A549 (cell line): ENCODE measurements around the gene NEUROD1. TPM values are rescaled to one million over a fixed set of nuclear protein-coding genes. Genes with fewer than 3 reads are reported as not detected.

Experiments used
- ATAC-seq, 2 experiments: fragments of 200-7000 bp in 1 of 2; fragments of >200 bp in 1 of 2; cut with Nextera tagmentation in 1 of 2; cut with Tn5 transposase in 1 of 2; 3 replicates each; pipeline versions ENCODE4 v1.8.0 to v1.9.1; 2018 to 2020; ENCODE audit warnings: mild to moderate bottlenecking in 1 of 2, moderate library complexity in 1 of 2
- CTCF ChIA-PET: fragments of 300-600 bp; sonication (Branson Sonifier 250); formaldehyde crosslinking; extraction: SDS; loops from one replicate; lab custom pipeline; 2021; ENCODE audit warnings: antibody characterized with exemption, inconsistent platforms; lab: Yijun Ruan, JAX
- POLR2A ChIA-PET: fragments of 350-600 bp; formaldehyde crosslinking; extraction: SDS; loops from one replicate; lab custom pipeline; 2021; ENCODE audit warnings: antibody characterized with exemption, inconsistent platforms; lab: Yijun Ruan, JAX
- DNase-seq, 2 experiments: peaks; one replicate each; pipeline versions ENCODE4 v3.0.0 to v3.0.0-alpha.2; 2011 to 2016; ENCODE audit warnings: low read depth in 1 of 2, low spot score in 1 of 2
- FAIRE-seq: peaks from 2 replicates; lab custom pipeline; 2011; peaks lifted over from hg19 to GRCh38; lab: Jason Lieb, UNC
- H3K27ac ChIP-seq, 2 experiments: fragments of >200 bp; sonication (Bioruptor Twin); formaldehyde crosslinking; 3 replicates each; pipeline ENCODE4 v1.5.1; 2016 to 2017
- H3K4me1 ChIP-seq: fragments of >200 bp; sonication (Bioruptor Twin); formaldehyde crosslinking; 3 replicates; pipeline ENCODE4 v1.6.1; 2016
- H3K4me2 ChIP-seq: fragments of >200 bp; sonication (Bioruptor Twin); formaldehyde crosslinking; 3 replicates; pipeline ENCODE4 v1.6.1; 2016
- H3K4me3 ChIP-seq: fragments of >200 bp; sonication (Bioruptor Twin); formaldehyde crosslinking; 3 replicates; pipeline ENCODE4 v1.5.1; 2016
- H3K9me3 ChIP-seq: fragments of >200 bp; sonication (Bioruptor Twin); formaldehyde crosslinking; 3 replicates; pipeline ENCODE4 v1.6.1; 2016
- CBX2 ChIP-seq: fragments of 200-600 bp; sonication (generic); IDR thresholded peaks from 2 replicates; pipeline ENCODE4 v1.6.1; 2016; ENCODE audit warnings: low read depth, mild to moderate bottlenecking, borderline replicate concordance
- CHD4 ChIP-seq: fragments of 200-600 bp; sonication (generic); IDR thresholded peaks from 2 replicates; pipeline ENCODE4 v1.6.1; 2016; ENCODE audit warnings: antibody characterized with exemption, mild to moderate bottlenecking, borderline replicate concordance
- CTCF ChIP-seq: fragments of >200 bp; sonication (Bioruptor Twin); formaldehyde crosslinking; IDR thresholded peaks from 3 replicates; pipeline ENCODE4 v1.5.1; 2016
- E2F6 ChIP-seq: IDR thresholded peaks from 2 replicates; pipeline ENCODE4 v1.6.1; 2012; ENCODE audit warnings: low read depth, borderline replicate concordance
- EHF ChIP-seq: fragments of 250-450 bp; sonication (Bioruptor Pico); IDR thresholded peaks from 2 replicates; pipeline ENCODE4 v1.5.0; 2020; ENCODE audit warnings: mild to moderate bottlenecking
- EHMT2 ChIP-seq: fragments of 200-600 bp; sonication (generic); IDR thresholded peaks from 2 replicates; pipeline ENCODE4 v1.6.1; 2016; ENCODE audit warnings: antibody characterized with exemption, low read depth, mild to moderate bottlenecking, moderate library complexity
- ESRRA ChIP-seq: fragments of 150-350 bp; IDR thresholded peaks from 2 replicates; pipeline ENCODE4 v1.6.1; 2014; ENCODE audit warnings: mild to moderate bottlenecking, low read length, borderline replicate concordance
- FOSB ChIP-seq: fragments of 250-450 bp; sonication (Bioruptor Pico); IDR thresholded peaks from 2 replicates; pipeline ENCODE4 v1.5.0; 2020; ENCODE audit warnings: mild to moderate bottlenecking, moderate library complexity
- FOXS1 ChIP-seq: fragments of 250-450 bp; sonication (Bioruptor Pico); IDR thresholded peaks from 2 replicates; pipeline ENCODE4 v1.5.0; 2020; ENCODE audit warnings: mild to moderate bottlenecking, moderate library complexity
- HDAC2 ChIP-seq: fragments of 200-600 bp; sonication (generic); IDR thresholded peaks from 2 replicates; pipeline ENCODE4 v1.6.1; 2016
- HOXA7 ChIP-seq: fragments of 250-450 bp; sonication (Bioruptor Pico); IDR thresholded peaks from 2 replicates; pipeline ENCODE4 v1.5.0; 2020; ENCODE audit warnings: mild to moderate bottlenecking, moderate library complexity
- HOXB5 ChIP-seq: fragments of 250-450 bp; sonication (Bioruptor Pico); IDR thresholded peaks from 2 replicates; pipeline ENCODE4 v1.5.0; 2020; ENCODE audit warnings: mild to moderate bottlenecking, moderate library complexity
- JUN ChIP-seq, 2 experiments: fragments of >200 bp; sonication (Bioruptor Twin); formaldehyde crosslinking; IDR thresholded peaks; 2 replicates in 1 of 2; 3 replicates in 1 of 2; pipeline ENCODE4 v1.6.1; 2016 to 2017
- JUNB ChIP-seq: fragments of >200 bp; sonication (Bioruptor Twin); formaldehyde crosslinking; IDR thresholded peaks from 2 replicates; pipeline ENCODE4 v1.6.1; 2016
- MAZ ChIP-seq: fragments of 150-350 bp; IDR thresholded peaks from 2 replicates; pipeline ENCODE4 v1.6.1; 2014; ENCODE audit warnings: antibody characterized with exemption, low read depth, low read length, borderline replicate concordance
- NPAS2 ChIP-seq: fragments of 250-450 bp; sonication (Bioruptor Pico); IDR thresholded peaks from 2 replicates; pipeline ENCODE4 v1.8.0; 2022; ENCODE audit warnings: mild to moderate bottlenecking, moderate library complexity, borderline replicate concordance
- RAD21 ChIP-seq, 2 experiments: fragments of >200 bp in 1 of 2; sonication (Bioruptor Twin) in 1 of 2; formaldehyde crosslinking in 1 of 2; IDR thresholded peaks in 1 of 2; conservative IDR thresholded peaks in 1 of 2; 2 replicates in 1 of 2; 3 replicates in 1 of 2; pipeline ENCODE4 v1.6.1; 2012 to 2018; ENCODE audit warnings: inconsistent platforms in 1 of 2
- RARB ChIP-seq: fragments of 250-450 bp; sonication (Bioruptor Pico); IDR thresholded peaks from 2 replicates; pipeline ENCODE4 v1.8.0; 2021; ENCODE audit warnings: mild to moderate bottlenecking, moderate library complexity
- RFX5 ChIP-seq: fragments of 450-650 bp; IDR thresholded peaks from 2 replicates; pipeline ENCODE4 v1.7.1; 2014; ENCODE audit warnings: antibody characterized with exemption, mild to moderate bottlenecking, moderate library complexity
- SMC3 ChIP-seq: fragments of >200 bp; sonication (Bioruptor Twin); formaldehyde crosslinking; IDR thresholded peaks from 3 replicates; pipeline ENCODE4 v1.6.1; 2018; ENCODE audit warnings: inconsistent platforms
- TFCP2L1 ChIP-seq: fragments of 250-450 bp; sonication (Bioruptor Pico); IDR thresholded peaks from 2 replicates; pipeline ENCODE4 v1.5.0; 2021; ENCODE audit warnings: mild to moderate bottlenecking
- ZC3H11A ChIP-seq: fragments of 450-650 bp; IDR thresholded peaks from 2 replicates; pipeline ENCODE4 v1.6.1; 2014; ENCODE audit warnings: antibody characterized with exemption, mild to moderate bottlenecking
- ZFP36 ChIP-seq: fragments of 450-650 bp; IDR thresholded peaks from 2 replicates; pipeline ENCODE4 v1.6.1; 2014; ENCODE audit warnings: borderline replicate concordance; ENCODE audit not compliant: partially characterized antibody
- ZNF302 ChIP-seq: fragments of 250-450 bp; sonication (Bioruptor Pico); IDR thresholded peaks from 2 replicates; pipeline ENCODE4 v1.9.0; 2021; ENCODE audit warnings: inconsistent platforms, mild to moderate bottlenecking, moderate library complexity
- WGBS: methylation state at CpG from one replicate; pipeline ENCODE4 v1.1.6; 2017; ENCODE audit errors: missing lambda C conversion rate; 5-methylcytosine and 5-hydroxymethylcytosine counted together
- polyA plus RNA-seq, 4 experiments: library from polyadenylated mRNA; depleted of rRNA in 3 of 4; stranded (reverse); fragments of >200 nt; fragmentation: RNase III in 1 of 4; extraction: RNeasy Plus Mini Kit Qiagen cat#74134 plus additional on column Dnase treatment in 1 of 4; gene quantifications; 2 replicates in 3 of 4; 3 replicates in 1 of 4; pipeline ENCODE4 v1.2.3, GENCODE V29; 2011 to 2017
- TF ChIP-seq, protein P1 (sequence below): fragments of 250-450 bp; sonication (Bioruptor Pico); IDR thresholded peaks from 2 replicates; pipeline ENCODE4 v1.5.0; 2020; ENCODE audit warnings: low read depth, mild to moderate bottlenecking, moderate library complexity
- TF ChIP-seq, protein P2 (sequence below): fragments of >200 bp; sonication (Bioruptor Twin); formaldehyde crosslinking; IDR thresholded peaks from 2 replicates; pipeline ENCODE4 v1.6.1; 2016
- TF ChIP-seq, protein P3 (sequence below): fragments of 250-450 bp; sonication (Bioruptor Pico); IDR thresholded peaks from 2 replicates; pipeline ENCODE4 v1.5.0; 2021; ENCODE audit warnings: mild to moderate bottlenecking, moderate library complexity, borderline replicate concordance
- TF ChIP-seq, protein P4 (sequence below): fragments of 450-650 bp; IDR thresholded peaks from 2 replicates; pipeline ENCODE4 v1.6.1; 2014; ENCODE audit warnings: antibody characterized with exemption

NEUROD1 gene
- polyA plus RNA-seq, 2 of the 4 experiments (the other 2 are of a cell fraction) = not detected

- ATAC-seq (no peak), DNase-seq (no peak), FAIRE-seq (no peak)
- H3K27ac ChIP-seq = no peak overlapping the region
- H3K4me2 ChIP-seq = no peak overlapping the region
- ChIA-PET CTCF (no interaction called here), POLR2A (no interaction called here)
- TF ChIP-seq, protein P1, sequence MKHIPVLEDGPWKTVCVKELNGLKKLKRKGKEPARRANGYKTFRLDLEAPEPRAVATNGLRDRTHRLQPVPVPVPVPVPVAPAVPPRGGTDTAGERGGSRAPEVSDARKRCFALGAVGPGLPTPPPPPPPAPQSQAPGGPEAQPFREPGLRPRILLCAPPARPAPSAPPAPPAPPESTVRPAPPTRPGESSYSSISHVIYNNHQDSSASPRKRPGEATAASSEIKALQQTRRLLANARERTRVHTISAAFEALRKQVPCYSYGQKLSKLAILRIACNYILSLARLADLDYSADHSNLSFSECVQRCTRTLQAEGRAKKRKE (CRISPR knock-in tag) = no peak
- TF ChIP-seq HDAC2 = no peak
- no peak for TF ChIP-seq RFX5
- TF ChIP-seq NPAS2 = no peak
- no peak for TF ChIP-seq EHMT2
- TF ChIP-seq, protein P2, sequence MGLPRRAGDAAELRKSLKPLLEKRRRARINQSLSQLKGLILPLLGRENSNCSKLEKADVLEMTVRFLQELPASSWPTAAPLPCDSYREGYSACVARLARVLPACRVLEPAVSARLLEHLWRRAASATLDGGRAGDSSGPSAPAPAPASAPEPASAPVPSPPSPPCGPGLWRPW = no peak
- TF ChIP-seq ZNF302 (CRISPR knock-in tag) = no peak
- no peak for TF ChIP-seq FOSB (CRISPR knock-in tag)
- TF ChIP-seq, protein P3, sequence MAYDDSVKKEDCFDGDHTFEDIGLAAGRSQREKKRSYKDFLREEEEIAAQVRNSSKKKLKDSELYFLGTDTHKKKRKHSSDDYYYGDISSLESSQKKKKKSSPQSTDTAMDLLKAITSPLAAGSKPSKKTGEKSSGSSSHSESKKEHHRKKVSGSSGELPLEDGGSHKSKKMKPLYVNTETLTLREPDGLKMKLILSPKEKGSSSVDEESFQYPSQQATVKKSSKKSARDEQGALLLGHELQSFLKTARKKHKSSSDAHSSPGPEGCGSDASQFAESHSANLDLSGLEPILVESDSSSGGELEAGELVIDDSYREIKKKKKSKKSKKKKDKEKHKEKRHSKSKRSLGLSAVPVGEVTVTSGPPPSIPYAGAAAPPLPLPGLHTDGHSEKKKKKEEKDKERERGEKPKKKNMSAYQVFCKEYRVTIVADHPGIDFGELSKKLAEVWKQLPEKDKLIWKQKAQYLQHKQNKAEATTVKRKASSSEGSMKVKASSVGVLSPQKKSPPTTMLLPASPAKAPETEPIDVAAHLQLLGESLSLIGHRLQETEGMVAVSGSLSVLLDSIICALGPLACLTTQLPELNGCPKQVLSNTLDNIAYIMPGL (CRISPR knock-in tag) = no peak
- no peak for TF ChIP-seq ESRRA
- no peak for TF ChIP-seq TFCP2L1 (CRISPR knock-in tag)
- no peak for TF ChIP-seq RAD21 (conservative IDR thresholded peaks at IDR 0.05 in 1 of 2, IDR thresholded peaks at IDR 0.05 in 1 of 2)
- TF ChIP-seq MAZ = no peak
- TF ChIP-seq EHF (CRISPR knock-in tag) = no peak
- TF ChIP-seq HOXB5 (CRISPR knock-in tag) = no peak
- TF ChIP-seq JUNB = no peak
- TF ChIP-seq HOXA7 = no peak
- TF ChIP-seq JUN (IDR thresholded peaks at IDR 0.05) = no peak
- no peak overlapping the region for H3K4me3 ChIP-seq
- no peaks in the 10 kb centered on the region for H3K4me1 ChIP-seq
- 3% methylated on average over 1 of the region's 1 CpG for WGBS
- no peaks in the 10 kb centered on the region for H3K9me3 ChIP-seq
Measured at GRCh38 chr2:181639686-181640085, 40.6 kb downstream of the NEUROD1 start.

DNA sequence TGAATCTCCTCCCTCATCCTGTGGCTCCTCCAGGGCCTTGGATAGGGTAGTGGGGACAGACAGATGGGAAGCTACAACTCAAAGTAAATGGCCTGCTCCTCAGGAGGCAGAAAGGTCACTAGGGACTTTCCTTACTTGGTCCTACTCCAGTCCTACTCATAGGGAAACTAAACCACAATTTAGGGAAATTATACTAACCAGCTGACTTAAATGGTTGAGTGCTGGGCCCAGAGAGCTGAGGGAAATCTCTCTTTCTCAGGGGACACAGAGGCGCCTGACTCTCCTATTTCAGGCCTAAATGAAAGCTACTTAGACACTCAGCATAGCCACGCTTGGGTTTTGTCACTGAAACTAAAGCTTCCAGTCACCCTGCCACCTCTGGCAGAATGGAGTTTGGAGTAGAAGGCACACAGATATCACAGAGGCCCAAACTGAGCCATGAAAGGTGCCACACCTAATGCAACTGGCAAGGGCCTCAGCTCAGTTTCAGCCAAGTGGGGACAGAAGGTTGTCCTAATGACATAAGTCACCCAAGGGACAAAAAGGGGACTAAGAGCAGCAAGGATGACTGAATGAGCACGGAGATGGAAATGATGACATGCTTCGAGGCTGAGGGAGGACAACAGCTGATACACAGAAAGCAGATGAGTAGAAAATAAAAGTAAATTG lies 47.5 kb downstream of the NEUROD1 start:
- DNase-seq (no peak), FAIRE-seq (no peak), ATAC-seq (no peak)
- TF ChIP-seq CTCF = no peak
- TF ChIP-seq HDAC2 = no peak
- no peak for TF ChIP-seq ZFP36
- TF ChIP-seq RARB (CRISPR knock-in tag) = no peak
- no peak for TF ChIP-seq FOXS1 (CRISPR knock-in tag)
- no peak for TF ChIP-seq SMC3
- no peak for TF ChIP-seq EHF (CRISPR knock-in tag)
- TF ChIP-seq RFX5 = no peak
- TF ChIP-seq, protein P1 (CRISPR knock-in tag) = no peak
- TF ChIP-seq HOXB5 (CRISPR knock-in tag) = no peak
- no peak for TF ChIP-seq ZC3H11A
- no peak for TF ChIP-seq E2F6
- no peak for TF ChIP-seq CBX2
- no peak for TF ChIP-seq JUNB
- TF ChIP-seq CHD4 = no peak
- TF ChIP-seq, protein P4, sequence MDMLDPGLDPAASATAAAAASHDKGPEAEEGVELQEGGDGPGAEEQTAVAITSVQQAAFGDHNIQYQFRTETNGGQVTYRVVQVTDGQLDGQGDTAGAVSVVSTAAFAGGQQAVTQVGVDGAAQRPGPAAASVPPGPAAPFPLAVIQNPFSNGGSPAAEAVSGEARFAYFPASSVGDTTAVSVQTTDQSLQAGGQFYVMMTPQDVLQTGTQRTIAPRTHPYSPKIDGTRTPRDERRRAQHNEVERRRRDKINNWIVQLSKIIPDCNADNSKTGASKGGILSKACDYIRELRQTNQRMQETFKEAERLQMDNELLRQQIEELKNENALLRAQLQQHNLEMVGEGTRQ = no peak
- Histone ChIP-seq H3K9me3 (no peaks in the 10 kb centered on the region), H3K4me2 (no peak overlapping the region), H3K4me1 (no peaks in the 10 kb centered on the region), H3K4me3 (no peak overlapping the region), H3K27ac (no peak overlapping the region)
- WGBS = 36% methylated on average over 4 of the region's 4 CpGs
- ChIA-PET CTCF (no interaction called here), POLR2A (no interaction called here)
